ENCODE data around the gene C1orf226. TPM values are rescaled to one million over a fixed set of nuclear protein-coding genes. Genes with fewer than 3 reads are reported as not detected.

Gene C1orf226
- total and polyA plus RNA-seq, 4 donors = 2.2 to 25.2 (median 10.8) TPM

- no peak overlapping the region for H3K4me3 ChIP-seq (ENCODE audit: low read depth in 1 of 3, low read length in 3 of 3)
- DNase-seq (ENCODE audit: low spot score) = peak; percentile 73
- H3K4me1 ChIP-seq (ENCODE audit: control insufficient read depth in 4 of 4, insufficient read depth in 4 of 4, low read length in 3 of 4) = peaks cover 9 to 40% (median 23%) of the 10 kb centered on the region in 4 donors
- peak overlapping the region; percentile 80 to 91 for H3K27ac ChIP-seq (ENCODE audit: low read depth in 1 of 2, low read length in 2 of 2)
- H3K27me3 ChIP-seq (ENCODE audit: control insufficient read depth in 4 of 4, insufficient read depth in 4 of 4, low read length in 3 of 4) = no peaks in the 10 kb centered on the region
- H3K9me3 ChIP-seq (ENCODE audit: control insufficient read depth in 4 of 4, low read length in 3 of 4) = no peaks in the 10 kb centered on the region
- TF ChIP-seq ZBTB33 (IDR thresholded peaks at IDR 0.05) (peak; percentile 88), ATF3 (IDR thresholded peaks at IDR 0.05) (peak; percentile 90), GABPA (IDR thresholded peaks at IDR 0.05 in 1 of 2, conservative IDR thresholded peaks at IDR 0.05 in 1 of 2) (no peak), TAF1 (conservative IDR thresholded peaks at IDR 0.05) (no peak), EGR1 (IDR thresholded peaks at IDR 0.05; ENCODE audit: low read depth in 2 of 2) (peak in 1 of 2 donors; percentile 77), YY1 (IDR thresholded peaks at IDR 0.05) (peak; percentile 89), FOXA2 (IDR thresholded peaks at IDR 0.05) (peak; percentile 71), SP1 (IDR thresholded peaks at IDR 0.05) (peak; percentile 99), FOXA1 (IDR thresholded peaks at IDR 0.05) (peak; percentile 72), CTCF (IDR thresholded peaks at IDR 0.05; ENCODE audit: low read depth, low read length, missing input control) (no peak), HNF4G (IDR thresholded peaks at IDR 0.05) (peak; percentile 96), RXRA (IDR thresholded peaks at IDR 0.05) (peak; percentile 99 to 100), MAX (IDR thresholded peaks at IDR 0.05) (peak; percentile 98), REST (IDR thresholded peaks at IDR 0.05) (peak; percentile 85), JUND (IDR thresholded peaks at IDR 0.05) (peak; percentile 89 to 93), HNF4A (conservative IDR thresholded peaks at IDR 0.05) (peak; percentile 98 to 99), NR2F2 (IDR thresholded peaks at IDR 0.05) (peak; percentile 92), RAD21 (IDR thresholded peaks at IDR 0.05) (peak; percentile 47 to 64)
- WGBS = 27% methylated on average over 13 of the region's 13 CpGs
- H3K36me3 ChIP-seq (ENCODE audit: control insufficient read depth in 4 of 4, insufficient read depth in 3 of 4, low read depth in 1 of 4, low read length in 3 of 4) = peaks cover 0 to 6% (median 1%) of the 10 kb centered on the region in 4 donors
- H3K9ac ChIP-seq (ENCODE audit: low read depth in 1 of 2, low read length in 2 of 2) = peak overlapping the region in 1 of 2 donors; percentile 51
Observed at GRCh38 chr1:162372159-162373071, 9.1 kb upstream of the C1orf226 start.

Data from liver (tissue), 9 donors.